Measurements from ENCODE around the gene PHC1.

DNA sequence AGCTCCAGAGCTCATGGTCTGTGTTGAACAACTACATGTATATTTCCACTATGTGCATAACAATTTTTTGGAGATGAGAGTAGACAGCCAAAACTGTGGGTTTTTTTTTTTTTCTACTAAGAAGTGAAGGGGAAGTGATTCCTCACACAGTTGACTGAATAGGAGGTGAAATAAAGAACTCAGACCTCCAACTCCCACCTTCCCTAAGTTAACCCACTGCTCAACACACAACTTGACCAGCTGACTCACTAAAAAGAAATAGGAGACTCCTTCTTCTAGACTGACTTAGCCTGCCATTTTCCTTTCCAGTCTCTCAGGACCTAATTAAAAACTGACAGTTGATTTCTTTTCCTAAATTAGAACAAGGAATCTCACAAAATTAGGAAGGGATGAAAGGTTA is 33.4 kb downstream of the PHC1 start:
- TF ChIP-seq, protein P1, sequence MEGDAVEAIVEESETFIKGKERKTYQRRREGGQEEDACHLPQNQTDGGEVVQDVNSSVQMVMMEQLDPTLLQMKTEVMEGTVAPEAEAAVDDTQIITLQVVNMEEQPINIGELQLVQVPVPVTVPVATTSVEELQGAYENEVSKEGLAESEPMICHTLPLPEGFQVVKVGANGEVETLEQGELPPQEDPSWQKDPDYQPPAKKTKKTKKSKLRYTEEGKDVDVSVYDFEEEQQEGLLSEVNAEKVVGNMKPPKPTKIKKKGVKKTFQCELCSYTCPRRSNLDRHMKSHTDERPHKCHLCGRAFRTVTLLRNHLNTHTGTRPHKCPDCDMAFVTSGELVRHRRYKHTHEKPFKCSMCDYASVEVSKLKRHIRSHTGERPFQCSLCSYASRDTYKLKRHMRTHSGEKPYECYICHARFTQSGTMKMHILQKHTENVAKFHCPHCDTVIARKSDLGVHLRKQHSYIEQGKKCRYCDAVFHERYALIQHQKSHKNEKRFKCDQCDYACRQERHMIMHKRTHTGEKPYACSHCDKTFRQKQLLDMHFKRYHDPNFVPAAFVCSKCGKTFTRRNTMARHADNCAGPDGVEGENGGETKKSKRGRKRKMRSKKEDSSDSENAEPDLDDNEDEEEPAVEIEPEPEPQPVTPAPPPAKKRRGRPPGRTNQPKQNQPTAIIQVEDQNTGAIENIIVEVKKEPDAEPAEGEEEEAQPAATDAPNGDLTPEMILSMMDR (IDR thresholded peaks at IDR 0.05): no peak
- TF ChIP-seq POLR2A (IDR thresholded peaks at IDR 0.05): no peak

Data from thyroid gland (tissue), 4 donors.